Stimulated activated naive CD4-positive, alpha-beta T cell treated with Interleukin-2 at 50 U/mL for 16 hours (primary cell): Measurements from ENCODE around the gene TMEM201.
A peak's percentile ranks its signal among the peaks of the same experiment; 100 is the strongest.

Experiments used
- DNase-seq: peaks from one replicate; lab custom pipeline; 2025; lab: John Stamatoyannopoulos, UW

TMEM201 gene

DNA sequence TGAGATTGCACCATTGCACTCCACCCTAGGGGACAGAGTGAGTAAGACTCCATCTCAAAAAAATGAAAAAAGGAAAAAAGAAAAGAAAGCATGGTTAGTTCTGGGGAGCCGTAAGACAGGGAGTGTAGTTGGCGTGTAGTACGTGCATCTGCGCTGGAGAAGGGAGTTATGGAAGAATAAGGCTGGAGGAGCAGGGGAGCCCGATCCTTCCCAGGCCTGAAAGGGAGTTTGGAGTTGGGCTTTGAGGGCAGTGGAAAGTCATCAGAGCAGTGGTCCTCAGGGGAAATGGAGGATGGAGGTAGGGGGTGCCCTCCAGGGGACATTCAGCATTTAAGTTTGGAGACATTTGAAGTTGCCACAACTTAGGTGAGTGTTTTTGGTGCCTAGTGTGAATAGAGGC is 11.3 kb upstream of the TMEM201 start:
- DNase-seq = no peak

DNA sequence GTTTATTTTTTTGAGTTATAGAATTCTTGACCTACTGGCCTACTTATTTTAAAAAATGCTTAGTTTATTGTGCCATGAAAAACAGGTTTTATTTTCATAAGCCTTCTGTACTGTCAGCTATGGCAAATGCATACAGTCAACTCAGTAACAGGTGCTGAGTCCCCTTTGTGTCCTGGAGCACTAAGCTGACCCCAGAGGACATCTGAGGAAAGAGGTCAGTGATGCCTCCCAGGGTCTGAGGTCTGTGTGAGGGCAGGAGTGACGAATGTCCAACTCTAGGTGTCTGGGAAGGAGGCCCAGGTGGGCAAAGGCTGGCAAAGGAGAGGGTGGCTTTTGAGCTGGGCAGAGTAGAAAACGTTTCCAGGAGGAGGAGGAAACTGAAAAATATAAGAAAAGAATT is 7.8 kb upstream of the TMEM201 start:
- DNase-seq = no peak

DNA sequence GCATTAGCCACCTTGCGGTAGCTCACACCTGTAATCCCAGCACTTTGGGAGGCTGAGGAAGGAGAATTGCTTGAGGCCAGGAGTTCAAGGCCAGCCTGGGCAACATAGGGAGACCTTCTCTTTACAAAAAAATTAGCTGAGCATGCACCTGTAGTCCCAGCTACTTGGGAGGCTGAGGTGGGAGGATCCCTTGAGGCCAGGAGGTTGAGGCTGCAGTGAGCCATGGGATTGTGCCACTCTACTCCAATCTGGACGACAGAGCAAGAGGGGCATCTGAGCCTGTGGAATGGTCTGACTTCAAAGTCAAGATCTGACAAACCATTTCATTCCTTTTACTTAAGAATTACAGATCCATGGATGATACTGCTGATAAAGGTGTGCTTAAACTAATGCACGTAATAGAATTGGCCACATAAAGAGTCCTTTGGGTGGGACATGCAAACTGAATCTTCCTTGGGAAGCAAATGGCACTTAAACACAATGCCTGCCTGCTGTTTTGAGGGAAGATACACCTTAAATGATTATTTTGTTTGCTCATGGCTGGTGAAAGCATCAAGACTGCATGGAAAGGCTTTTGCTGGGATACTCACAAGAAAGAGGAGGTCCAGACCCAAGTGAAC is 2.5 kb upstream of the TMEM201 start:
- DNase-seq = no peak

DNA sequence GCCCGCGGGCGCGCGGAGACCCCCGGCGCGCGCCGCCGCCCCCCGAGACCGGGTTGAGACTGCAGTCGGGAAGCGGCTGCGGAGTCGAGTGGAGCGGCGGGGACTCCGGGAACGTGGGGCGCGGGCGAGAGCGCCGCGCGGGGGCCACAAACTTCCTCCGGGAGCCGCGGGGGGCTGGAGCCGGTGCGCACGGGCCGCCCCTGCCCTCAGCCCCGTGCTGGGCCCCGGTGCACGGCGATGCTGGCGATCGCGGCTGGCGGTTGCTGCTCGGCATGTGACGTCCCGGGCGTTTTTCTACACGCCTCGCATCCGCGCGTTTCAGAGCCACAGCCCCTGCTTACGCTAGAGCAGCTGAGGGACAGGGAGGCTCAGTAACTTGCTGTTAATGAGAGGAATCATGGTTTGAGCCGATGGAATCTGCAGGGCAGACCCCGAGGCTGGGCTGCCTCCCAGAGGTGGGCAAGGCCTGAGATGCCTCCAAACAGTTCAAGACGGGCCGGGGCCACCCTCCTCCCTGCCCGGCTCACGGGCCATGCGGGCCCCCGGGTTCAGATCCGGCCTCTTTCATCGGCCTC is 520 bp downstream of the TMEM201 start:
- peak; percentile 33 for DNase-seq

DNA sequence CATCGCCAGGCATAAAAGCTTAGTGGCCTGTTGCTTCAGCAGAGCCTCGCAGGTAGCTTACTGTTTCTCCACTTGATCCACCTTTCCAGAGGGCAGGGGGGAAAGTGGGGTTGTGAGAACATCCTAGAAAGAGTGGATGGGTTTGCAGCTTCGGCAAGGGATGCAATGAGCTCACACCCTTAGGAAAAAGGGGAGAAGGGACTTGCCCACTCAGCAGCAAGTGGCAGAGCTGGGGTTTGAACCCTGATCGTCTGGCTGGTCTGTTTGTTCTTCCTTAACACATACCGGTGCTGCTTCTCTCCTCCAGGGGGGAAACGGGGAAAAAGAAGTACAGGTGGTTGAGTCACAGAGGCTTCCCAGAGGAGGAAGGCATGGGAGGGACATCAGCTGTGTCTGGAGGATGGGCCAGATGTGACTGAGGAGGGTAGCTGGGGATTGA is 1.0 kb downstream of the TMEM201 start:
- DNase-seq = no peak

DNA sequence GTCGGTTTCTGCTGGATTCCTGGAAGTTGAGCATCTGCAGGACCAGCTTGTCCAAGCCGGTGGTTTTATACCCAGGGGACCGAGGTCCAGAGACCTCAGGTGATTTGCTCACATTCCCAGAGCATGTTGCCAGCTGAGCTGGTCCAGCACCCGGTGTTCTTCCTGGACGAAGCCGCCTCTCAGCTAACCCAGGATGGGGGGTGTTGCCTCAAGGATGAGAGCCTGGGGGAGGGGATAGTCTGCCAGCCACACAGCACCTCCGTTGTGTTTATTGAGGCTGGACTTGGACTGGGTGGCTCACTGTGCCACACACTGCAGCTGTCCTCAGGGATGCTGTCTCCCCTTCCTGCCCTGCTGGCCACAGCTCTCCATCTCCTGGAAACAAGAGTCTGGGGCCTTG is 1.5 kb downstream of the TMEM201 start:
- no peak for DNase-seq

DNA sequence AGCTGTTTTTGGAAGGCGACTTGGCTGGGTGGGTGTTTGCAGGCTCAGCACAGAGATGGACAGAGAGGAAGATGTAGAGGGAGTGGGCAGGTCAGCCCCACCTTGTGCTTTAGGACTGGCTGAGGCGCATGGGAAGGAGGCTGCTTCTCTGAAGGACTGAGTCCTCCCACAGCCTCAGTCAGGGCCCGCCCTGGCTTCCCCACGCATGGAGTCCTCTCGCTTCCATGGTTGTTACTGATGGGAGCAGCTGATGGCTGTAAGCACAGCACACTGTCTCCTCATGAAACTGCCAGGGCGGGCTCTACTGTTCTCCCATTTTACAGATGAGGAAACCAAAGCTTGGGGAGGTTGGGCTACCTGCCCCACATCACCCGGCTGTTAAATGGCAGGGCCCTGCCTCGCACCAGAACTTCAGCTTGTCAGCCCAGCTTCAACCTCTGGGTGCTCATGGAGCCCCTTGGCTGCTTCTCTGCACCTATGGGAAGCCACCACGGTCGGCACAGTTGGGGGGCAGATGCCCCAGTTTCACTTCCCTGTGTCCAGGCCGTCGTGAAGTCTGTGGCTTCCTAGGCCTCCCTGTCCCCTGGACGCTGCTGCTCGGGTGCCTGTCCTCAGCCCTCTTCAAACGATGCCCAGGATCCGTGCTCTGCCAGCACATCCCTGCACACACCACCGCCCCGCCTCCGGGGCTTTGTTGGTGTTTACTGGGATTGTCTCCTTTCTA is 2.4 kb downstream of the TMEM201 start:
- no peak for DNase-seq

DNA sequence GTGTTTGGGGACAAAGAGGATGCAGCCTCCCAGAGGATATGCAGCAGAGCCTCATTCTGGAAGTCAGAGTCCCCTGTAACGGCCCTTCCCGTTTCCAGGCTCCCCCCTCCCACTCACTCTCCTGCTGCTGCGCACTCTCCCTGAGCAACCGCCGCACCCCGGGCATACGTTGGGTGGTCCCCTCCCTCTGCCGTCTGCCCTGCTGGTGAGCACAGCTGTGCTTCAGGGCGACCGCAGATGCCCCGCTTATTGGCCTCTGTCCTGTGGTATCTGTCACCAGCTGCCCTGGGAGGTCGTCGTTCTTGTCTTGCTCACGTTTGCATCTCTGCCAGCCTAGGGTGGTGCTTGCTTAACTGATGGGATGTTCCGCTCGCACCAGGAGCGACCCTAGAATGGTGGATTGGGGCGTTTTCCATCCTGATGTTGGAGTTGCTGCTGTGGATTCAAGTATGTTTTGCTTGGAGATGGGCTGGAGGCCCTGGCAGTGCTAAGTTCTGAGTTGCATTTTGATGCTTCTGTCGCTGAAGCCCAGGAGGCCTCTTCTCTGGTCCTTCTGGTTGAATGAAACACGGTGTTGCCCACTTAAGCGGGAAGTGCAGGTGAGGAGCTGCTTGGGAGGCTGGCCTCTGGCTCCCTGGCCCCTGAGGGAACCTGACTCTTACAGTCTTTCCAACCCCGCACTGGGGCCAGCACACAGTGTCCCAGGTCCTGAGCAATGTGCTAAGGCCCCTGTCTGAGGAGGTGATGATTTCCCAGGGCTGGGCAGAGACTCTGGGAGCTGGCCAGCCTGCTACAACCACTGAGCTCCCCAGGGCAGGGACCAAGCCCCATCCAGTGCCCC is 3.2 kb downstream of the TMEM201 start:
- no peak for DNase-seq

DNA sequence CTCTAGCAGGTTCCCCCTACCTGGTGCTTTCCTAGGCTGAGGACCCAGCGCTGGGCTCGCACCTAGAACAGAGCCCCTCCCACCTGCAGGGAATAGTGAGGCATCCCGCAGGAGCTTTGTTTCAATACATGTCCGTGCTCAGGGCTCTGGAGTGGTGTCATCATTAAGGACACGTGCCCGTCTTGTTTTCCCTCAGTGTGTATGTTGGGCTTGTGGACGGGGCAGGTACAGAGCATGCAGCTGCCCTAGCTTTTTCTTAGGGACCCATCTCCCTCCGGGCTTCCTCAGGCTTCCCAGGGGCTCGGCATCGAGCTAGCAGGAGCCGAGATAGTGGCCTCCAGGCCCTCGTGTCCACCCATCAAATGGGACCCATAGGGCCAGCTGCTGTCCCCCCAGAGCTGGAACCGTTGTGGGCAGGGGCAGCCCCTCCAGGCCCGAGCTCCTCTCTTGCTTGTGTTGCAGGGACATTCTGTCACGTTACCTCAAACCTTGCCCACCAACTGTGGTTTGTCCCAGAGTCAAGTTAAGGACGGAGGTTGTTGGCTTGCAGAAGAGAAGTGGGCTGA is 3.9 kb downstream of the TMEM201 start:
- no peak for DNase-seq

DNA sequence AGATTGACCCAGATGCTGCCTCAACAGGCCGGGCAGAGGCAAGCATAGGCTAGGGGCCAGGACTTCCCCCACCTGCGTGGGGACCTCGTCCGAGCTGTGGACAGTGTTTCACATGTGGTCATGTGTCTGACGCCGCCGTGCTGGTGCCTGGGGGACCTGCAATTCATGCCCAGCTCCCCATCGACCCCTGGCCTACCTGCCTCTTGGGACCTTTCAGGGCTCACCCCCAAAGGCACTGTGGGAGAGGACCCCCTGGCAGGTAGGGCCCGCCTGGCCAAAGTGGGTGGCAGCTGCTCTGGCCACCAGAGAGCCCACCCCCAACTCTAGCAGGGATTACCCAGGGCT is 4.4 kb downstream of the TMEM201 start:
- DNase-seq = no peak

DNA sequence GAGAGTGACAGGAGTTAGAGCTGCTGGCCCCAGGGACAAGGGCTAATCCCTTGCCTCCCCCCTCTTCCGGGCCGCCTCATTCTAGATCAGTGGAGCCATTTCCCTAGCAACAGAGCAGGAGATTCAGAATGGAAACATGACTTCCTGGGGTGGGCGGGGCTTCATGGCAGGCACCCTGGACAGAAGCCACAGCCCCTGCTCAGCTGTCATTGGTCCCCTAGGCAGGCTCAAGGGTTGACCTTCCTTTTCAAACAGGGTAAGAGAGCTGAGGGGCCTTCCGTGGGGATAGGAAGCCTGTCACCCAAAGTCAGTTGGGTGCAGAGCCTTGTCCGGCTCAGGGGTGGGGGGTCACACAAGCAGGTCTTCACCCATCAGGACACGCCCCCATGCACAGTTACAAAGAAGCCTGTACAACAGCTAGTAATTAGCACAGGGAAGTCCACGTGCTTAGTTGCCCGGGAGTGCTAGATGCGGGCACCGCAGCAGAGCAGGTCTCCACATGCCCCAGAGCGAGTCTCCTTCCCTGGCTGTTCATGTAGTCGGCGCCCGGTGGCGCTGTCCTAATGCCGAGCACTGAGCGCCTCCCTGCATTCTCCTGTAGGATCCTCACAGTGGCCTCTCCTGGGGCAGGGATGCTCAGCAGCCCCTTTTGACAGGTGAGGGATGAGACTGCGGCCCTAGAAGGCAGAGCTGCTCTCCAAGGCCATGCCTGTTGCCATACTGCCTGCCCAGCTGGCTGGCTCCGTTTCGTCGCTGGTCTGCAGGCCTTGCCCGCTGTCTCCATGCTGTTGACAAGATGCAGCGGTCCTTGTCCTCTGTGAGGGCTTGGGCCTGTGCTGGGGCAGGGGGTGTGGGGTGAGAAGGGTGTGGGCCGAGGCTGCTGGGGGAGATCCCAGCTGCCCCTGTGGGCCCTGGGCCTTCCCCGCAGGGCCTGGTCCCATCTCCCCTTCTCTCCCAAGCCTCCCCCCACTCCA is 5.1 kb downstream of the TMEM201 start:
- peak; percentile 13 for DNase-seq

DNA sequence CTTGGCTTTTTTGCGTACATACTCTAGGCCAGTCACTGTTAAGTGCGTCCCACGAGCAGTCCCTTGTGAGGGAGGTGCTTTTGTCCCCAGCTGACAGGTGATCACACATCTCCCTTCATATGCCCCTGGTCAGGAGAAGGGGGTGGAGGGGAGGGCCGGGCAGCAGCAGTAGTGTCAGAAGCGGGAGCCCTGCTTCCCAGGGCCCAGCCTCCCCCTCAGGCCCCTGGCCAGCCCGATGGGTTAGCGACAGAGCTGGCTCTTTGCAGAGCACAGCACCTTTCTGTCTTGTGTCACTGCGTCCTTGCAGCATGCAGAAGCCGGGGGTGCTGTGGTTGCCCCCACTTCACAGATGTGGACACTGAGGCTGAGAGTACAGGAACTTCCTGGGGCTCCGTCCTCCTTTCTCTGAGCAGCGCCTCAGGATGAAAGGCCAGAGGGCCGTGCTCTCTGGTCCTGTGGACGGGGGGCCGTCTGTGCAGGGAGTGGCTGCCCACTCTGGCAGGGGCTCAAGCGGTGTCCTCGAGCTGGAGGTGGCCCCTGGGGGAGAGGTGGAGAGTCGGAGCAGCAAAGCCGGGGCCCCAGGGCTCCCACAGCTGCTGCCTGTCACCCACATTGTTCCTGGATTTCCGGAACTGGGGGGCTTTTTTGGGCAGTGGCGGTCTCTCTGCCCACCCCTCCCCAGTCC is 5.9 kb downstream of the TMEM201 start:
- DNase-seq = no peak

DNA sequence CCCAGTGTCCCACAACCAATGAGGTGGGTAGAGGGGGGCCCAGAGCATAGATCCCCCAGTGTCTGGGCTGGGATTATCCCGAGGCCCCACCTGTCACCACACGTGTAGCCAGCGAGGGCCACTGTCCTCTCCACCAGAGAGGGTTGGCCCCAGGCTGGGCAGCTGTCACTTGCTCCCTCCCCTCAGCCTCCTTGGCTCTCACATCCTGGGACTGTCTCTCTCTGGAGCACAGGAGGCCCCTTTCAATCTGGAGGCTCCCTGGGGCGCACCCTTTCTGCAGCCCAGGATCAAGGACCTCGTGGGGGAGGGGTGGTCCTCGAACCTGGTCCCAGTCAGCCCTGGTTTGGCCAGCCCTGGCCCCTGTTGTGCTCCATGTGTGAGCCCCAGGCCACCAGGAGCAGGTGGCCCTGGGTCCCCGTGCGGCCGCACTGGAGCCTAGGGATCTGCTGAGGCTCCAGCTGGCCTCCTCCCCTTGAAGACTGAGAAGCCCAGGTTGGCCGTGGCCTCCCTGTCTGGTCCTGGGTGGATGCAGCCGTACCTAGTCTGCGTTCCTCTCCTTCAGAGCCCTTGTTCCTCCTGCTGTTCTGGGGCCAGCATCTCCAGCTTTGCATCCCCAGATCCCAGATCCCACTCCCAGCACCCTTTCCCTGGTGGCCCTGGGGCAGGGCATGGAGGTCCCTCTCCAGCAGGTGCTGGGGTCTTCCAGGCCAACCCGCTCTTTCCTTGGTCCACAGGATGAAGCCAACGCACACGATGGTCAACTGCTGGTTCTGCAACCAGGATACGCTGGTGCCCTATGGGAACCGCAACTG is 6.7 kb downstream of the TMEM201 start:
- DNase-seq = no peak

DNA sequence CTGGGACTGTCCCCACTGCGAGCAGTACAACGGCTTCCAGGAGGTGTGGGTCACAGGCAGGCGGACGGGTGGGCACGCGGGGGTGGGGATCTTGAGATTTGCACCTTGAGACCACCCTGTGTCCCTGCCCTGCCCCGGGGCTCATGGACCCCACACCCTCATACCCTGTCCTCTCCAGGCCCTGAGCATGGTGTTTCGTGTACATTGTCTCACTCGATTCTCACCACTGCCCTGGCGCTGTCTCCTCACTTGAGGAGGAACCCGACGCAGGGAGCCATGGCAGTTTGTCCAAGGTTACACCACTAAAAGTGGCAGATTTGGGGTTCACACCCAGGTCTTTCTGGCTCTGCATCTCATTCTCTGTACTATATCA is 7.2 kb downstream of the TMEM201 start:
- no peak for DNase-seq

DNA sequence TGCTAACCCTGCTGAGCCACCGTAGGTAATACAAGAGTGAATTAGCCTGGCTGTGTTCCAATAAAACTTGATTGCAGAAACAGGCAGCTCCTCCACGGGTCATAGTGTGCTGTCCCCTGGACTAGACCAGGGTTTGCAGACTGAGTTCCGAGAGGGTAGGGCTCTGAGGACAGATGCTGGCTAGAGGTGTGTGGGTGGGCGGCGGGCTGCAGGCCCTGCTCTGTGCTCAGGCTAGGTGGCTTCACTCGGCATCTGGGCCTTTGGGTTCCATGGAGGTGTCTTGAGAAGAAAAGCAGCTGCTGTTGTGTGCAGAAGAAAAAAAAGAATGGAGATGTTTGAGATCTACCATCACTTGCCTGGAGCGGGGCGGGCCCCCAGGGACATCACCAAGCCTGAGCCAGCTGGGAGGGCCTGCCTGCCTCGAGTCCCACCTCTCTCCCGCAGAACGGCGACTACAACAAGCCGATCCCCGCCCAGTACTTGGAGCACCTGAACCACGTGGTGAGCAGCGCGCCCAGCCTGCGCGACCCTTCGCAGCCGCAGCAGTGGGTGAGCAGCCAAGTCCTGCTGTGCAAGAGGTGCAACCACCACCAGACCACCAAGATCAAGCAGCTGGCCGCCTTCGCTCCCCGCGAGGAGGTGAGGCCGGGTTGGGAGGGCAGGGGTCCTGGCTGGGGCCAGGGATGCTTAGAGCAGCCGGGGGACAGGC is 7.9 kb downstream of the TMEM201 start:
- DNase-seq = no peak

DNA sequence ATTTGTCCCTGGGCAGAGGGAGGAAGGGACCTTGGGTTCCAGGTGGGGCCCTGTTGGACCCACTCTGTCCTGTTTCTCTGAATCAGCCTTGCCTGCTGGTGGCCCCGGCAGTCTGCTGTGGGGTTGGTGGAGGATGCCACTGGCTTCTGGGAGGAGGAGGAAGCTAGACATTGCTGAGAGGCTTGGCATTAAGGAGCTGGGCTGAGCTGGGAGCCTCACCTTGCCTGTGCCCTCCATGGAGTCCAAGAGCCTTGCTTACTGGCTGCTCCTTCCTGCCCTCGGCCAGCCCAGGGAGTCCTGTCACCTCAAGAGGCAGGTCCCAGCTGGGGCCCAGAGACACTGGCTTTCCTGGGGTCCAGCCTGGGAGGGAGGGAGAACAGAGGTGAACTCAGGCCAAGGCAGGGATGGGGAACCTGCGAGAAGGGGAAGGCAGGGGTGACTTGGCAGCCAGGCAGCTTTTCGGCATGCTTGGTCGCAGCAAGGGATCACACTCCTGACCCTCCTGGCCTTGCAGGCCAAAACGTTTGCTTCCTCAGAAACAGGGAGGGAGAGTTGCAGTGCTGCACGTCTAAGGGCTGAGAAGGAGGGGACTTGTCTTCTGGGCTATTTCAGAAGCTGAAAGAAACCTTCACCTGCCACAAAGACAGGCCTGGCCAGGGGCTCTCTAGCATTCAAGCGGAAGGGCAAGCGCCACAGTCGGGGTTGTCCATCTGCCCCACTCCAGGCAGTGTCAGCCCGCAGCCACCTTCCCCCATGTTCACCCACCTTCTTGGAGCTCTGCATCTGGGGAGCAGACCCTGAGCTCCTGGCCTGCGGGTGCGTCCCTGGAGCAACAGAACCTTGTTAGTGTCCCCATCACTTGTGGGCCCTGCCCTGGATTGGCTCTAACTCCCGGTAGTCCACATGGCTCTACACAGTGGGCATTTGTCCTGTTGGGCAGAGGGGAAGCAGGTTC is 8.9 kb downstream of the TMEM201 start:
- DNase-seq = no peak

DNA sequence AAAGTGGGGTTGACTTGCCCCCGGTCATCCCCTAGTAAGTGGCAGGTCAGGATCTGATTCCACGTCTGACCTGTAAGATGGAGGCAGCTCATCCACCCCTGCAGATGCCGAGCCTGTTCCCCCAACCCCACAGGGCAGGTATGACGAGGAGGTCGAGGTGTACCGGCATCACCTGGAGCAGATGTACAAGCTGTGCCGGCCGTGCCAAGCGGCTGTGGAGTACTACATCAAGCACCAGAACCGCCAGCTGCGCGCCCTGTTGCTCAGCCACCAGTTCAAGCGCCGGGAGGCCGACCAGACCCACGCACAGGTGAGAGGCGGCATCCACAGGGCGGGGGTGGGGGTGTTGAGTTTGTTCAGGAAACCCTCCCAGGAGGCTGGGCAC is 9.6 kb downstream of the TMEM201 start:
- no peak for DNase-seq

DNA sequence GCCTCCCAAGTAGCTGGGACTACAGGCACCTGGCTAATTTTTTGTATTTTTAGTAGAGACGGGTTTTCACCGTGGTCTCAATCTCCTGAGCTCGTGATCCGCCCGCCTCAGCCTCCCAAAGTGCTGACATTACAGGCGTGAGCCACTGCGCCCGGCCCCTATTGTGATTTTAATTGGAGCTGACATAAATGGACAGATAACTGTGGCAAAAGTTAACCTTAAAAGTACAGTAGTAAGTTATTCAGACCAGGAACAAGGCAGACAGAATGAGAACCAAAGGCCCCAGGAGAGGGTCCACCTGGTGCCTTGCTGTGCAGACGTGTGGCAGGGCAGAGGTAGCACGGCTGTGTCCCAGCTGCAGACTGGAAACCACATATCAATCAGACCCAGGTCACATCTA is 11.0 kb downstream of the TMEM201 start:
- no peak for DNase-seq
